ENCODE results near the gene CHODL.

CHODL gene

GRCh38 chr21:18253221-18253620 lies 8.6 kb downstream of the CHODL start:
- CTCF ChIA-PET = no interaction called here

GRCh38 chr21:18253799-18254198 lies 9.2 kb downstream of the CHODL start:
- CTCF ChIA-PET = interaction anchor here (0.7 kb wide), 1 partner anchor 28 kb away, joined by 3 read pairs; no protein-coding TSS in a partner anchor
- DNase-seq (ENCODE audit: low spot score) = no peak
- POLR2A ChIA-PET (ENCODE audit: low non-redundant PET) = no interaction called here
- no peak for TF ChIP-seq CTCF (conservative IDR thresholded peaks at IDR 0.05; ENCODE audit: low read depth)
- H3K27ac ChIP-seq = no peak overlapping the region

More at GRCh38 chr21:18253221-18253620, 8.6 kb downstream of the CHODL start:
- no peak for TF ChIP-seq CTCF (conservative IDR thresholded peaks at IDR 0.05; ENCODE audit: low read depth)
- H3K27ac ChIP-seq = no peak overlapping the region
- no peak for DNase-seq (ENCODE audit: low spot score)
- POLR2A ChIA-PET (ENCODE audit: low non-redundant PET) = no interaction called here

GRCh38 chr21:18265944-18266343 lies 21.3 kb downstream of the CHODL start:
- POLR2A ChIA-PET (ENCODE audit: low non-redundant PET) = no interaction called here
- CTCF ChIA-PET = interaction anchor here (0.6 to 1.1 kb wide), 3 partner anchors 155 to 640 kb away, joined by 3 to 7 read pairs (median 3); no protein-coding TSS in a partner anchor

GRCh38 chr21:18267496-18267895 lies 22.9 kb downstream of the CHODL start:
- no peak for DNase-seq (ENCODE audit: low spot score)
- no peak overlapping the region for H3K27ac ChIP-seq
- POLR2A ChIA-PET (ENCODE audit: low non-redundant PET) = no interaction called here
- CTCF ChIA-PET = interaction anchor here (0.9 kb wide), 1 partner anchor 227 kb away, joined by 4 read pairs; no protein-coding TSS in a partner anchor
- TF ChIP-seq CTCF (conservative IDR thresholded peaks at IDR 0.05; ENCODE audit: low read depth) = no peak

More at GRCh38 chr21:18265944-18266343, 21.3 kb downstream of the CHODL start:
- no peak for TF ChIP-seq CTCF (conservative IDR thresholded peaks at IDR 0.05; ENCODE audit: low read depth)
- no peak for DNase-seq (ENCODE audit: low spot score)
- H3K27ac ChIP-seq = no peak overlapping the region

GRCh38 chr21:18268906-18269305 lies 24.3 kb downstream of the CHODL start:
- no peak for TF ChIP-seq CTCF (conservative IDR thresholded peaks at IDR 0.05; ENCODE audit: low read depth)
- ChIA-PET CTCF (no interaction called here), POLR2A (ENCODE audit: low non-redundant PET) (no interaction called here)
- H3K27ac ChIP-seq = no peak overlapping the region
- DNase-seq (ENCODE audit: low spot score) = no peak

GRCh38 chr21:18269856-18270255 lies 25.2 kb downstream of the CHODL start:
- ChIA-PET POLR2A (ENCODE audit: low non-redundant PET) (no interaction called here), CTCF (no interaction called here)
- TF ChIP-seq CTCF (conservative IDR thresholded peaks at IDR 0.05; ENCODE audit: low read depth) = no peak
- no peak for DNase-seq (ENCODE audit: low spot score)
- no peak overlapping the region for H3K27ac ChIP-seq

Data from RWPE1 (cell line).